ENCODE data around the gene SPAST. TPM values are rescaled to one million over a fixed set of nuclear protein-coding genes. Genes with fewer than 3 reads are reported as not detected.
A peak's percentile ranks its signal among the peaks of the same experiment; 100 is the strongest.

Gene SPAST
- total RNA-seq, 1 experiment from 2014 or later = 37.8 TPM

GRCh38 chr2:32061973-32062861, 1.1 kb upstream of the SPAST start:
- Histone ChIP-seq H3K36me3 (ENCODE audit: control insufficient read depth, insufficient read depth, low read length) (no peaks in the 10 kb centered on the region), H3K27me3 (ENCODE audit: control insufficient read depth, insufficient read depth, low read length) (no peaks in the 10 kb centered on the region), H3K9me3 (ENCODE audit: control insufficient read depth, insufficient read depth, low read depth, low read length) (no peaks in the 10 kb centered on the region), H3K4me3 (ENCODE audit: low read depth in 2 of 2, low read length in 2 of 2) (peak overlapping the region; percentile 76 to 80), H3K27ac (ENCODE audit: low read length) (peak overlapping the region; percentile 88), H3K4me1 (ENCODE audit: control insufficient read depth, insufficient read depth, low read length) (no peaks in the 10 kb centered on the region; the same call in 1 of the 2 replicates)
- DNase-seq (ENCODE audit: low read depth, low spot score) (no peak), ATAC-seq (no peak)
- TF ChIP-seq POLR2AphosphoS5 (IDR thresholded peaks at IDR 0.05; ENCODE audit: low read depth, low read length) = no peak
- TF ChIP-seq TCF7L2 (IDR thresholded peaks at IDR 0.05; ENCODE audit: low read depth, low read length) = no peak
- TF ChIP-seq SIN3A (IDR thresholded peaks at IDR 0.05; ENCODE audit: borderline replicate concordance, insufficient read depth, low read depth, low read length) = no peak
- no peak for TF ChIP-seq REST (IDR thresholded peaks at IDR 0.05; ENCODE audit: insufficient read depth in 1 of 2, low read depth in 2 of 2, low read length in 1 of 2)
- TF ChIP-seq CTCF (IDR thresholded peaks at IDR 0.05) = no peak
- BruUV-seq (replicated peaks) = no TSS peak
- ChIA-PET POLR2A (interaction anchor here (0.5 to 1.1 kb wide), 5 partner anchors 22 to 280 kb away, joined by 3 to 10 read pairs (median 5); partner anchors contain the start of gene DPY30), CTCF (interaction anchor here (1.8 kb wide), 1 partner anchor 23 kb away, joined by 11 read pairs; the partner anchor contains the start of gene DPY30)
- in situ Hi-C loops (cut with HindIII; ENCODE audit: low pct_unique_long_range_greater_than_20kb, low sequenced_read_pairs) (no loop called here), intact Hi-C loops (cut with micrococcal nuclease; ENCODE audit: unreplicated experiment) (no loop called here)

- no TSS peak for BruUV-seq (replicated peaks)
- in situ Hi-C loops (cut with HindIII; ENCODE audit: low pct_unique_long_range_greater_than_20kb, low sequenced_read_pairs) = no loop called here
- intact Hi-C loops (cut with micrococcal nuclease; ENCODE audit: unreplicated experiment) = no loop called here
- Histone ChIP-seq H3K36me3 (ENCODE audit: control insufficient read depth, insufficient read depth, low read length) (no peaks in the 10 kb centered on the region), H3K4me1 (ENCODE audit: control insufficient read depth, insufficient read depth, low read length) (no peaks in the 10 kb centered on the region; the same call in 1 of the 2 replicates), H3K27me3 (ENCODE audit: control insufficient read depth, insufficient read depth, low read length) (no peaks in the 10 kb centered on the region), H3K4me3 (ENCODE audit: low read depth in 2 of 2, low read length in 2 of 2) (peak overlapping the region; percentile 76 to 80), H3K9me3 (ENCODE audit: control insufficient read depth, insufficient read depth, low read depth, low read length) (no peaks in the 10 kb centered on the region), H3K27ac (ENCODE audit: low read length) (peak overlapping the region; percentile 80)
- DNase-seq (ENCODE audit: low read depth, low spot score) = no peak
- TF ChIP-seq POLR2AphosphoS5 (IDR thresholded peaks at IDR 0.05; ENCODE audit: low read depth, low read length) (no peak), REST (IDR thresholded peaks at IDR 0.05; ENCODE audit: insufficient read depth in 1 of 2, low read depth in 2 of 2, low read length in 1 of 2) (no peak), SIN3A (IDR thresholded peaks at IDR 0.05; ENCODE audit: borderline replicate concordance, insufficient read depth, low read depth, low read length) (0 out of 2 replicates have a peak, but pooled peaks have one; percentile 40)
- POLR2A ChIA-PET = interaction anchor here (0.6 to 1.6 kb wide), 3 partner anchors 9 to 101 kb away, joined by 3 to 13 read pairs (median 4); partner anchors contain the start of genes DPY30 and SLC30A6
- CTCF ChIA-PET = interaction anchor here (0.6 to 1.8 kb wide), 3 partner anchors 12 to 67 kb away, joined by 3 to 11 read pairs (median 3); partner anchors contain the start of gene DPY30
- ATAC-seq = no peak
These were observed 755 bp downstream of the SPAST start for GRCh38 chr2:32064021-32064601.

Data from Panc1 (cell line).